Endothelial cell of umbilical vein (primary cell): ENCODE data around the gene BSDC1. TPM values are rescaled to one million over a fixed set of nuclear protein-coding genes. Genes with fewer than 3 reads are reported as not detected.

Experiments
- BruUV-seq: library from RNA; stranded (reverse); fragments of 400-500 nt; replicated peaks from 2 replicates; lab custom pipeline; 2021; lab: Mats Ljungman, UMichigan
- CTCF ChIA-PET: fragments of 300-600, 350-600 bp; sonication (Branson Sonifier 250); formaldehyde crosslinking; loops from one replicate; lab custom pipeline; 2021; ENCODE audit warnings: antibody characterized with exemption, inconsistent platforms; lab: Charles Lee
- POLR2A ChIA-PET: fragments of 300-600, 350-600 bp; sonication (Branson Sonifier 250); formaldehyde crosslinking; loops from one replicate; lab custom pipeline; 2021; ENCODE audit warnings: antibody characterized with exemption, inconsistent platforms; lab: Charles Lee
- DNase-seq: peaks from one replicate; pipeline ENCODE4 v3.0.0-alpha.2; 2011; ENCODE audit warnings: low read depth, low spot score
- FAIRE-seq: peaks from 2 replicates; lab custom pipeline; 2011; peaks lifted over from hg19 to GRCh38; lab: Jason Lieb, UNC
- H2AFZ ChIP-seq: 2 replicates; pipeline ENCODE4 v1.6.0; 2012; ENCODE audit warnings: low read depth, low read length, control low read depth, inconsistent platforms
- H3K27ac ChIP-seq: 2 replicates; pipeline ENCODE4 v1.5.1; 2011; ENCODE audit warnings: low read depth, mild to moderate bottlenecking, control low read depth, low read length, moderate library complexity; ENCODE audit not compliant: insufficient read depth
- H3K27me3 ChIP-seq, 2 experiments: 2 replicates each; pipeline versions ENCODE4 v1.6.0 to v1.6.1; 2011; ENCODE audit warnings: low read length in 2 of 2, mixed read lengths in 1 of 2; ENCODE audit not compliant: control insufficient read depth in 2 of 2, insufficient read depth in 2 of 2
- H3K36me3 ChIP-seq, 2 experiments: 2 replicates in 1 of 2; 3 replicates in 1 of 2; pipeline ENCODE4 v1.5.1; 2011; ENCODE audit warnings: low read length in 2 of 2, mild to moderate bottlenecking in 1 of 2, moderate library complexity in 1 of 2; ENCODE audit not compliant: control insufficient read depth in 2 of 2, insufficient read depth in 2 of 2; ENCODE audit errors: extremely low read depth in 1 of 2
- H3K4me1 ChIP-seq: 3 replicates; pipeline ENCODE4 v1.5.1; 2011; ENCODE audit warnings: mild to moderate bottlenecking, low read length; ENCODE audit not compliant: control insufficient read depth, insufficient read depth; ENCODE audit errors: extremely low read depth
- H3K4me2 ChIP-seq: 2 replicates; pipeline ENCODE4 v1.6.1; 2011; ENCODE audit warnings: low read length, control low read depth, mixed read lengths; ENCODE audit not compliant: insufficient read depth
- H3K4me3 ChIP-seq, 3 experiments: fragments of 200-600 bp in 1 of 3; sonication (generic), shearing (Covaris generic) in 1 of 3; replicated peaks in 1 of 3; 2 replicates each; pipeline ENCODE4 v1.5.1; 2011 to 2016; ENCODE audit warnings: control low read depth in 3 of 3, low read length in 3 of 3, mild to moderate bottlenecking in 2 of 3, inconsistent platforms in 1 of 3, low read depth in 1 of 3, moderate library complexity in 1 of 3; ENCODE audit not compliant: insufficient read depth in 1 of 3
- H3K79me2 ChIP-seq: 2 replicates; pipeline ENCODE4 v1.6.0; 2012; ENCODE audit warnings: low read length, inconsistent platforms; ENCODE audit not compliant: control insufficient read depth, insufficient read depth
- H3K9ac ChIP-seq: replicated peaks from 2 replicates; pipeline ENCODE3; 2011; ENCODE audit warnings: low read length, control low read depth; ENCODE audit not compliant: insufficient read depth; ENCODE audit errors: extremely low read depth
- H3K9me1 ChIP-seq: replicated peaks from 3 replicates; pipeline ENCODE4 v1.6.0; 2011; ENCODE audit warnings: mild to moderate bottlenecking, low read length; ENCODE audit not compliant: control insufficient read depth, insufficient read depth; ENCODE audit errors: extremely low read depth
- H3K9me3 ChIP-seq: replicated peaks from 2 replicates; pipeline ENCODE4 v1.5.1; 2012; ENCODE audit warnings: low read length, inconsistent platforms; ENCODE audit not compliant: control insufficient read depth, insufficient read depth
- H4K20me1 ChIP-seq: replicated peaks from 2 replicates; pipeline ENCODE3; 2011; ENCODE audit warnings: mild to moderate bottlenecking, low read length; ENCODE audit not compliant: control insufficient read depth, insufficient read depth; ENCODE audit errors: extremely low read depth
- EZH2 ChIP-seq: IDR thresholded peaks from 2 replicates; pipeline ENCODE4 v1.6.1; 2012; ENCODE audit warnings: borderline replicate concordance, low read depth, mild to moderate bottlenecking, moderate library complexity, low read length, inconsistent platforms; ENCODE audit not compliant: severe bottlenecking
- FOS ChIP-seq: IDR thresholded peaks from 2 replicates; pipeline ENCODE4 v1.6.1; 2011; ENCODE audit warnings: mild to moderate bottlenecking, low read length, moderate library complexity, borderline replicate concordance; ENCODE audit not compliant: insufficient read depth
- GATA2 ChIP-seq: IDR thresholded peaks from 2 replicates; pipeline ENCODE4 v1.7.0; 2011; ENCODE audit warnings: low read depth, mild to moderate bottlenecking, moderate library complexity, mixed read lengths, low read length; ENCODE audit not compliant: insufficient read length, insufficient read depth
- JUN ChIP-seq: IDR thresholded peaks from 2 replicates; pipeline ENCODE4 v1.6.1; 2011; ENCODE audit warnings: borderline replicate concordance, low read depth; ENCODE audit not compliant: insufficient read length, insufficient read depth
- MYC ChIP-seq: IDR thresholded peaks from one replicate; pipeline ENCODE4 v1.6.1; 2011; ENCODE audit warnings: mild to moderate bottlenecking, low read depth, low read length
- POLR2A ChIP-seq: IDR thresholded peaks from 2 replicates; pipeline ENCODE4 v1.6.1; 2012; ENCODE audit warnings: low read depth, mild to moderate bottlenecking, control low read depth, low read length
- POLR2AphosphoS5 ChIP-seq: IDR thresholded peaks from 2 replicates; pipeline ENCODE4 v1.6.1; 2012; ENCODE audit warnings: low read depth, mild to moderate bottlenecking, control low read depth, low read length, moderate library complexity; ENCODE audit not compliant: insufficient read depth
- dilution Hi-C: fragments of 300-500 bp; cut with MboI; formaldehyde crosslinking; loops from one replicate; pipeline ENCODE4 v1.15.0; 2019; ENCODE audit warnings: low sequenced_read_pairs; ENCODE audit not compliant: extremely low pct_ligation_motif_present
- intact Hi-C: fragments of 100-400 bp; cut with micrococcal nuclease; formaldehyde crosslinking; loops from one replicate; pipeline ENCODE4 v1.10.0; 2022
- polyA plus RNA-seq, 4 experiments: library from polyadenylated mRNA; depleted of rRNA in 3 of 4; stranded (reverse) in 3 of 4; unstranded in 1 of 4; fragments of >200 nt; gene quantifications; 2 replicates each; pipeline versions ENCODE4 v1.2.1 to v1.2.3, GENCODE V29; 2011 to 2012; ENCODE audit warnings: missing spikeins in 1 of 4
- total RNA-seq: library from RNA; stranded (reverse); gene quantifications from 2 replicates; pipeline ENCODE4 v1.2.3, GENCODE V29; 2021
- TF ChIP-seq, protein P1 (sequence below), 2 donors: IDR thresholded peaks; 1 replicate in 1 of 2; 2 replicates in 1 of 2; pipeline ENCODE4 v1.5.1; 2011; ENCODE audit warnings: low read length in 2 of 2, mild to moderate bottlenecking in 2 of 2, moderate library complexity in 2 of 2, control low read depth in 1 of 2, inconsistent platforms in 1 of 2, low read depth in 1 of 2; ENCODE audit not compliant: insufficient read depth in 1 of 2; ENCODE audit errors: extremely low read depth in 1 of 2
- TF ChIP-seq, protein P2 (sequence below): IDR thresholded peaks from 2 replicates; pipeline ENCODE4 v1.6.1; 2011; ENCODE audit not compliant: insufficient read depth, insufficient read length

Gene BSDC1
- total and polyA plus RNA-seq, 2 donors (not counting 3 experiments of a cell fraction or from before 2014, with no cell fraction given) = 44.3 to 64.6 TPM

DNA sequence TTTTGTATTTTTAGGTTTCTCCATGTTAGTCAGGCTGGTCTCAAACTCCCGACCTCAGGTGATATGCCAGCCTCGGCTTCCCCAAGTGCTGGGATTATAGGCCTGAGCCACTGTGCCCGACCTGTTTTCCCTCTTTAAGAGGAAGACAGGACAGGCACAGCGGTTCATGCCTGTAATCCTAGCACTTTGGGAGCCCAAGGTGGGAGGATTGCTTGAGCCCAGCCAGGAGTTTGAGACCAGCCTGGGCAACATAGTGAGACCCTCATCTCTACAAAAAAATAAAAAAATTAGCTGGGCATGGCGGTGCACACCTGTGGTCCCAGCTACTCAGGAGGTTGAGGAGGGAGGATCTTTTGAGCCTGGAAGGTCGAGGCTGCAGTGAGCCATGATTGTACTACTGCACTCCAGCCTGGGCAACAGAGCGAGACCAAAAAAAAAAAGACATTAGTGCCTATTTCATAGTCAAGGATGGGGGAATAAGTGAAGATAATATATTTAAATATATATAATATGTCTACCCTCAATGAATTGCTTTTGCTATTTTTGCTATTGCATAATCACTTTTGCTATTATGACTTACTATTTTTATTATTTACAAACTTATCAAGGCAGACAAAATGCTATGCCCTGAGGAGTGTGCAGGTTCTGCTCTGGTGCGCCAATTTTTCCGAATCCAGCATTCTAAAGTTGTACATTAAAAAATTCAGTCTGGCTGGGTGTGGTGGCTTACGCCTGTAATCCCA, 75.9 kb downstream of the BSDC1 start:
- H3K36me3 ChIP-seq = peaks cover 0 to 11% of the 10 kb centered on the region in 2 experiments
- no peaks in the 10 kb centered on the region for H3K9me3 ChIP-seq
- H3K4me1 ChIP-seq = peaks cover 6% of the 10 kb centered on the region
- no peak for FAIRE-seq
- no peaks in the 10 kb centered on the region for H3K9me1 ChIP-seq
- dilution Hi-C loops = no loop called here
- H3K4me2 ChIP-seq = no peak overlapping the region
- H3K79me2 ChIP-seq = peaks cover 5% of the 10 kb centered on the region
- no peak overlapping the region for H3K27ac ChIP-seq
- DNase-seq = no peak
- no peak overlapping the region for H3K4me3 ChIP-seq
- TF ChIP-seq, protein P1, sequence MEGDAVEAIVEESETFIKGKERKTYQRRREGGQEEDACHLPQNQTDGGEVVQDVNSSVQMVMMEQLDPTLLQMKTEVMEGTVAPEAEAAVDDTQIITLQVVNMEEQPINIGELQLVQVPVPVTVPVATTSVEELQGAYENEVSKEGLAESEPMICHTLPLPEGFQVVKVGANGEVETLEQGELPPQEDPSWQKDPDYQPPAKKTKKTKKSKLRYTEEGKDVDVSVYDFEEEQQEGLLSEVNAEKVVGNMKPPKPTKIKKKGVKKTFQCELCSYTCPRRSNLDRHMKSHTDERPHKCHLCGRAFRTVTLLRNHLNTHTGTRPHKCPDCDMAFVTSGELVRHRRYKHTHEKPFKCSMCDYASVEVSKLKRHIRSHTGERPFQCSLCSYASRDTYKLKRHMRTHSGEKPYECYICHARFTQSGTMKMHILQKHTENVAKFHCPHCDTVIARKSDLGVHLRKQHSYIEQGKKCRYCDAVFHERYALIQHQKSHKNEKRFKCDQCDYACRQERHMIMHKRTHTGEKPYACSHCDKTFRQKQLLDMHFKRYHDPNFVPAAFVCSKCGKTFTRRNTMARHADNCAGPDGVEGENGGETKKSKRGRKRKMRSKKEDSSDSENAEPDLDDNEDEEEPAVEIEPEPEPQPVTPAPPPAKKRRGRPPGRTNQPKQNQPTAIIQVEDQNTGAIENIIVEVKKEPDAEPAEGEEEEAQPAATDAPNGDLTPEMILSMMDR (IDR thresholded peaks at IDR 0.05; ENCODE audit: extremely low read depth in 1 of 2, insufficient read depth in 1 of 2, low read depth in 1 of 2, low read length in 2 of 2) = no peak
- TF ChIP-seq, protein P2, sequence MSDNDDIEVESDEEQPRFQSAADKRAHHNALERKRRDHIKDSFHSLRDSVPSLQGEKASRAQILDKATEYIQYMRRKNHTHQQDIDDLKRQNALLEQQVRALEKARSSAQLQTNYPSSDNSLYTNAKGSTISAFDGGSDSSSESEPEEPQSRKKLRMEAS = no peak
- POLR2A ChIA-PET = no interaction called here
- no peak overlapping the region for H2AFZ ChIP-seq
- CTCF ChIA-PET = interaction anchor here (1.5 to 4.1 kb wide), 4 partner anchors 27 to 103 kb away, joined by 4 to 78 read pairs (median 42); partner anchors contain the start of genes FAM167B, HDAC1 and LCK
- intact Hi-C loops = no loop called here
- no peak overlapping the region for H3K9ac ChIP-seq
- H4K20me1 ChIP-seq = peaks cover 2% of the 10 kb centered on the region
- H3K27me3 ChIP-seq = no peaks in the 10 kb centered on the region
- no TSS peak for BruUV-seq

DNA sequence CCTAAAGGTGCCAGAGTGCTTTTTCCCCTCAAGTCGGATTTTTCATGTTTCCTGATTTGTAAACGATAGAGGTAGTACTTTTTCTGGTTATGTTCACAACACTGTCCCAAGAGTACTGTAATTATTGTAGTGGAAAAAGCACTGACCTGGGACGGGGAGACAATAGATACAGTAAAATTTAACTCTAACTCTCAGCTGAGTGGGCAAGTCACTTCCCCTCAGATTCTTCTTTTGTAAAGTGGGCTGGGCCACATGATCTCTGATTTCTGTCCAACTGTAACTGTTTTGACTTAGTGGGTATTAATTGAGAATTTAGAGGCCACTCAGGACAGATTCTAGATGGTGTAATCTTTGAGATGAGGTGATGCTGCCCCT, 77.4 kb downstream of the BSDC1 start:
- Histone ChIP-seq H3K9ac (no peak overlapping the region), H3K9me1 (no peaks in the 10 kb centered on the region), H4K20me1 (peaks cover 2% of the 10 kb centered on the region), H2AFZ (no peak overlapping the region), H3K4me3 (no peak overlapping the region), H3K9me3 (no peaks in the 10 kb centered on the region), H3K4me2 (no peak overlapping the region), H3K36me3 (peaks cover 0 to 7% of the 10 kb centered on the region in 2 experiments), H3K4me1 (peaks cover 6% of the 10 kb centered on the region), H3K27ac (no peak overlapping the region), H3K79me2 (peaks cover 5% of the 10 kb centered on the region), H3K27me3 (no peaks in the 10 kb centered on the region)
- ChIA-PET CTCF (interaction anchor here (0.9 to 4.1 kb wide), 11 partner anchors 14 to 101 kb away, joined by 3 to 78 read pairs (median 7); partner anchors contain the start of genes FAM167B, HDAC1 and LCK), POLR2A (interaction anchor here (0.9 to 1.0 kb wide), 2 partner anchors 20 to 76 kb away, joined by 4 to 5 read pairs; no protein-coding TSS in a partner anchor)
- intact Hi-C loops = loop anchor here (1.0 kb wide), 4 partner anchors 69 to 102 kb away; partner anchors contain the start of genes EIF3I and TMEM234
- no TSS peak for BruUV-seq
- dilution Hi-C loops = no loop called here
- FAIRE-seq (no peak), DNase-seq (no peak)
- TF ChIP-seq, protein P2 = no peak
- TF ChIP-seq EZH2 (no peak), POLR2A (no peak), POLR2AphosphoS5 (no peak), JUN (no peak), MYC (no peak), FOS (no peak), GATA2 (no peak)
- TF ChIP-seq, protein P1 (IDR thresholded peaks at IDR 0.05; ENCODE audit: extremely low read depth in 1 of 2, insufficient read depth in 1 of 2, low read depth in 1 of 2, low read length in 2 of 2) = no peak
